GM18907 (cell line): ENCODE measurements around the gene SEMA3A.

Source experiments
- ATAC-seq: cut with Tn5 transposase; IDR thresholded peaks from one replicate; pipeline ENCODE4 v1.9.1; 2021; ENCODE audit warnings: mild to moderate bottlenecking, moderate library complexity; ENCODE audit not compliant: unreplicated experiment

Gene SEMA3A

DNA sequence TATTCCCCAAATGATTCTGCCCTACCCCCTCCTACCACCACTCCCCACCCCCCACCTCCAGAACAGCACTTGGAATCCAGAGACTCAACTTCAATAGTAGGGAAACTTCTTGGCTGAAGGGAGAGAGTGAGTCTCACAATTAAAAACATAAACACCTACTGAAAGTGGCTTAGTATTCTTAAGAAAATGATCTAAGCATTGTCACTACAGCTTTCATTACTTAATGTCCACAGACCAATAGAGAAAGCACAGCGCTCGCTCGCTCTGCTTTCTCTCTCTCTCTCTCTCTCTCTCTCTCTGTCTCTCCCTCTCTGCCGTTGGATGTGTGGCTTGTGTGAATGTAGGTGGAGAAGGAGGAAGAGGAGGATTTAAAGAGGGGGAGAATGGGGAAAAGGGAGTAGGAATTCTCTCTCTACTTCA lies 1.5 kb upstream of the SEMA3A start:
- ATAC-seq, result no peak

DNA sequence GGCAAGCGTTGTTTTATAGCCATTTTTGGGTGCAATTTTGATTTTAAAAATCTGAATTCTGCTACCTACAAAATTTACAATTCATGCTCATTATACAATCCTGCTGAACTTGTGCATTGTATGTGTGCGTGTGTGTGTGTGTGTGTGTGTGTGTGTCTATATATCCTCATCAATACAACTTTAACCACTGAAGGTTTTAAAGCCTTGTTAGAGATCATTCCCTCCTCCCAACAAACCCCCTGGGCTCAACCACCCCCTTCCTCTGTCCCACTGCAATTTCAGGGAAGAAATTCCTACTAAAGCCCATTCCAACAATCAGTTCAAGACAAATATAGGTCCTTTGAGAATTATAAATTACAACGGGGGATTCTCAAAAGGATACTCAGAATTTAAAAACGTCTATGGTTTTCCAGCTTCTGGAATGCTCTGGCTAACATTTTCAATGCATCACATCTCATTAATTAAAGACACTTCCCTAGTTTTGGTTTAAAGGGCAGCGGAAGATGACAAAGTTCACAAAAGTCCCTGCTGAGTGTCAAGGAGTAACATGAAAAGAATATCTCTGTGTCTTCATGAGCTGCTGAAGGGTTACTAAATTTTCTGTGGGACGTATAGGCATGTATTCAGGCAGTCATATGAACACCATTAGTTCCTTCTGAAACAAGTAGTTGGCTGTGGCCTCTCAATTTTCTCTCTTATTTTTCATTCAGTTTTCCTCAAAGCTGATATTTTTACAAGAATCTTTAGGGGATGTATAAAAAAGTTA lies 889 bp upstream of the SEMA3A start:
- ATAC-seq, result no peak

DNA sequence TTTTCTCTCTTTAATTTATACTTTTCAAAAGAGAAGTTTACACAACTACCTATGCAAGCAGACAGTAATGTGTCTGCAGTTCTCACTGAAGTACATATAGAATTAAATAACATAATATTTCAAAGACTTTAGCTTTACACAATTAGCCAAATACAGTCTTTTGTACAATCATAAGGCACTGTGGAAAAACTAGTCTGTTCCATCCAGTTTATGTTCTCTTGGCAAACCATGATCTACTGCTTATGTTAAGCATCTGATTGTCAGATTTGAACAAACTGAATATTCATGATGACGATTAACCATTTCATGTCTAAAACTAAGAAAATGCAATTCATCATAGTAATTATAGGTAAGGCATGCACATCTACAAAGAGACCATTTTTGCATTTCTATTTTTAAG lies 842 bp downstream of the SEMA3A start:
- no peak for ATAC-seq

DNA sequence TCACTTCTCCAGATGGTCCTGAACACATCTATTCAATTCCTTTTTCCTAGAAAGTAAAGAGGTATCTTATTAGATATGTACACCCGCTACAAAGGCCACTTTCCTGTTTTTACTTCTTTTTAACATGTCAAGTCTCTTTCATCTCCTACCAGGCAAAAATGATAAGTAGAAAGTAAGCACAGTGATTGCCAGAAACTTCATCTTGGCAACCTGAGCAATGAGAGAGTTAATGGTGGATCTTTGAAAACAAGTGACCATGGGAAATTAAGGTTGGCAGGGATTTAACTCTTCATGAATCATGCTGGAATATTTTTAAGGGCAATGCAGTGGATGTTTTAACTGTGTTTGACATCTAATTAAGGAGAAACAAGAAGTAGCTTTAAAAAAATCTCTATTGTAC lies 2.7 kb downstream of the SEMA3A start:
- ATAC-seq, result no peak

DNA sequence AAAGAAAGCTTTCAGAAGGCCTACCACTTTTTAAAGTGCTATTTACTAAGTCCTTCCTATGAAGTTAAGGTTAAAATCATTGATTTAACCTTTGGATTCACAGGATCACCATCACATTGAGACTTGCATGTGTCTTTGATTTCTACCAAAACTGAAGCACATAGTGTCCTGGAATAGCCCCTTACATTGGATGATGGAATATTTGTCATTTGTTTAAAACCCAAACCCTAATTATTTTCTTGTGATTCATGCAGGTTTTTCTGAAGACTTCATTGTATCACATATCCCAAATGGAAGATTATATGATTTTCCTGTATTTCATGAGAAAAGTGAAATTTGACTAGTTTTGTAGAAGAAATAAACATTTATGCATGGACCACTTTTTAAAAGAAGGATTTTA lies 3.3 kb downstream of the SEMA3A start:
- no peak for ATAC-seq

DNA sequence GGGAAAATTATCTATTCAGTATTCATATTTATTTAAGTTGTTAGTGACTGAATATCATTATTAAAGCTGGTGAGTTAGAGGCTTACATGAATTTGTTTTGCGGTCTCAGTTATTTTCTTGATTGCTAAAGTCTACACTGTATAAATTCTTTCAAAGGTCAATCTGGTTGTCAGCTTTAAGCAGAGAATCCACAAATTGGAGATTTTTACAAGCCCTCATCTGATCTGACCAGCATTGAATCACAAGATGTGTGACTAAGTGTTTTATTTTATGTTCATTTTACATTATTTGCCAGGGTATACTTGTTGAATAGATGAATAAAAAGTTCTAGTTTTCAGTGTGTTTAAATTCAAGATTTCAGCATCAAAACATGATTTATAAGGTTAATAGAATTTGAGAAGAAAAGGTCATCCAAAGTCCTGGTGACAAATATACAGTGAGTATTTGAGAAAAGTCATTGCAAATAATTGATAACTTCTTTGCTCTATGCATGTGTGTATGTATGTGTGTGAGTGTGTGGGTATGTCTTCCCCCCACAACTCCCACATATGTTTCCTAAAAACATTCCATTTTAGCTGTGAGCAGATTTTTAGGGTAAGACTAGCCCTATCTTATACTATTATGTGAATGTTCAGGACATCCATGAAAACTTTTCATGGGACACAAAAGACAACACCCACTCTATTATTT lies 4.4 kb downstream of the SEMA3A start:
- ATAC-seq, result no peak

DNA sequence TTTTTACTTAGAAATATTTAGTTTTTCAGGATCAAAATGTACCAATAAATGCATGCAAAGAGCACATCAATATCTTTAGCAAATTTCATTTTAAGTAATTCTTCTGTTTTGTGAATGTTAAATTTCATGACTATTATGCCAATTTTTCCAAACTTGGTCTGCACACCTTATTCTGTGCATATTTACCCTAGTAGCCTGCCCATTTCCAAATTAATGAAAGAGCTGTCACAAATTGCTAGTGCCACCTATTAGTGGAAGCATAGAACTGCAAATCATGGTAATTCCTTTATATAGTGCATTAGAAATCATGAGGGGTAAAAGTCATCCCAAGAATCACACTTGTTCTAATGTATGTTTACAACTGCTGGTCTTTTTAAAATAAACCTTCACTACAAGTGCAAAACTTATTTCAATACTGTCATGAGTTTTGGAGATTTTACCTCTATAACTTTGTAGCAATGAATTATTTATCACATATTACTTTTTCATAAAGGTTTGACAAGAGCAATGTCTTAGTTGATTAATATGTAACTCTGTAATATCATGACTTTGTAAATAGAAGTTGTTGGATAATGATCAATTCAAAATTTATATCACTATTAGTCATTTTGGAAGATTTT lies 5.7 kb downstream of the SEMA3A start:
- ATAC-seq, result no peak

DNA sequence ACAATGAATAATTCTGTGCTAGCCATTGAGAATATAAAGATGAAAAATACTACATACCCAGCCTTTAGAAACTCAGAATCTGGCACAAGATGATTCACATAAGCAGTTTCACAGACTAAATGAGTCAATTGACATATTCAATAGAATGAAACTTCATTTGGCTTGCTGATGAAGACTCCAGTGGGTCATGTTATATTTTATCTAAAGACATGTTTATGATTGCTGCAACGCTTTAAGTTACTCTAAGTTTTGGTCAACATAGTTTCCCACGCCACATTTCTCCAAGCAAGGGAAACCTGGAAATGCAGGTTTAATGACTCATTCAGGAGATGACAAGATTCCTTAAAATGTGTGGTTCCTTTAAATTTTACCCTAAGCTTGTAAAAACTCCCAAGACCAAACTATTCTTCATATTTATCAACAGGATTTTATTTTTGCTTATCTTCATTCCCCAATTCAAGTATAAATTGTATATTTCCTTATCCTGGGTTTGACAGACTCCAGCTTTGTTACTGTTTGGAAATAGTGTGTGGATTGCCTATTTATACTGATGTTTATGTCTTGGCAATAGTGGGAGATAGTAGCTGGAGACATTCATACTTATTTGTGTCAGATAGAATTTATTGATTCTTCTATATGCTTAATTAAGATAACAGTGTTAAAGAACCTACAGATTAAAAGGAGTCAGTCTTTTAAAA lies 6.6 kb downstream of the SEMA3A start:
- no peak for ATAC-seq

DNA sequence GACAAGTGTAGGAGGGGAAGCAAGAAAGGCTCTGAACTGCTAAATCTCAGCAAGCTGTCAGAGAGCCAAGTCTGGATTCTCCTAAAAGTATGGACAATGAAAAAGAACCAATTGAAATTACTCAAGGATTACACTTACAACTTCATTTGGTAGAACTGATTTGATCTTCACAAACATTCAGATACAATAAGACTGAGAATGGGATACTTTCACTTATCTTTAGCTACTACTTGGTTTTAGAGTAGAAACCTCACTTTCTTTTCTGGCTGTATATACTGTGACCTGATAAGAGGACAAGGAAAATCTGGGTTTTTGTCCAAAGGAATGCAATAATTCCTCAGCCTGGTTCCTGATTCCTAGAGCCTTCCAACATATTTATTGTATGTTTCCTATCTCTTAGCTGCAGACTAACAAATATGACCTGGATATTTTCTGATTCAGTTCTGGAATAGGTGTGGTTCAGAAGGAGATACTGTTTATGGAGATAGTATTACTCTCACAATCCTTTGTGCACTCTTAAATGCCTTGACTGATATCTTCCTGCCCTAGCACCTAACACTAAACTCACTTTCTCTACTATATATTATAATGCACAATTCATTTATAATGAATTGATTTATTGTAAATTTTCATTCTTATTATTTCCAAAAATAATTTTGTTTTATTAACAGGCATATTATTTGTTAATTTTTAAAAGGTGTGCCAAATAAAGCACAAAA lies 7.3 kb downstream of the SEMA3A start:
- ATAC-seq, result no peak

DNA sequence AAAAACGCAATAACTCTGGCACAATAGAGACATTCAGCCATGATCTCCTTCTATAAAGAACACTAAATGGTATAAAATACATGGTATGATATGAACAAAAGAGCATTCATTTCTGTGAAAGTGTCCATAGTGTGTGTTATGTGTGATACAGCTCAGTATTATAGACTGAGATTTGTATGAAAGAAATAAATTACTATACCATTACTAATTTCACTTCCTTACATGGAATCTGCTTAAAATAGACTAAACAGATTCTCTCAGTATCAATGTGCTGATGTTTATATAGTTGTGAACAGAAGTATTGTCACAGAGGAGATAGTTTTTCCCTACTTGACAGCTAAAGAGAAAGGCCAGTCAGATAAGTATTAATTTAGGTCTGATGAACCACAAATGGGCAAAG lies 10.8 kb downstream of the SEMA3A start:
- no peak for ATAC-seq

DNA sequence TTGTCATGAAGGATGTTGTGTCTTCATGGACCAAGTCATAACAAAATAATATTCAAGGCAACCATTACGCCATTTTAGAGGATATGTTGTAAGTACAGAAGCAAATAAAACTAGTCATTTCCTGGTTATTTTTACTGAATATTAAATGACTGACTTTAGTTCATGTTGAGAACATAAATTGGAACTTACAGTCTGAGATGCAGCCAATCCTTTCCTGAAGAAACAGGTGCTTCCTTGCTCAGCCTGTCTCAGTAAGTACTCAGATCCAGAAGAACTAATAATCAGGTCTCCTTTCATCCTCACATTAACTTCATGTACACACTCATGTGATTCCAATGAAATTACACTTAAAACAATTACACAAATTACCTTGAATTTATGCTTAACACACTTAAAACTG lies 12.3 kb downstream of the SEMA3A start:
- no peak for ATAC-seq

DNA sequence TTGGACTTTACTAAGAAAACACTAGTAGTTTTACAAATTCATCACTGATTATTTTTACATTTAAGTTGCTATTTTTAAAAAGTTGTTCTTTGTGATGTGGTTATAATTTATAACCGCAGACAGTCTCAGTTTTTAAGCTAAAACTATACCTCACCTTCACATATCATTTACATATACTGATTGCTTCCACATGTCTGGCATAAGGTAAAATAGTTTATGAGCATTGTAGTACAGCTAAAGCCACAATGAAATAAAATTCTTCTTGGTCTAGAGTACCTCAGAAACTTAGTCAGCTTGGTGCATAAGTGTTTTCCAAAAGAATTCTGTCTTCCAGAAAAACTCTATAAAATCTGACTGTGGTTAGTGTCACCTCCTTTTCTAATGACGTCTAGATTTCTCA lies 13.0 kb downstream of the SEMA3A start:
- ATAC-seq, result no peak

DNA sequence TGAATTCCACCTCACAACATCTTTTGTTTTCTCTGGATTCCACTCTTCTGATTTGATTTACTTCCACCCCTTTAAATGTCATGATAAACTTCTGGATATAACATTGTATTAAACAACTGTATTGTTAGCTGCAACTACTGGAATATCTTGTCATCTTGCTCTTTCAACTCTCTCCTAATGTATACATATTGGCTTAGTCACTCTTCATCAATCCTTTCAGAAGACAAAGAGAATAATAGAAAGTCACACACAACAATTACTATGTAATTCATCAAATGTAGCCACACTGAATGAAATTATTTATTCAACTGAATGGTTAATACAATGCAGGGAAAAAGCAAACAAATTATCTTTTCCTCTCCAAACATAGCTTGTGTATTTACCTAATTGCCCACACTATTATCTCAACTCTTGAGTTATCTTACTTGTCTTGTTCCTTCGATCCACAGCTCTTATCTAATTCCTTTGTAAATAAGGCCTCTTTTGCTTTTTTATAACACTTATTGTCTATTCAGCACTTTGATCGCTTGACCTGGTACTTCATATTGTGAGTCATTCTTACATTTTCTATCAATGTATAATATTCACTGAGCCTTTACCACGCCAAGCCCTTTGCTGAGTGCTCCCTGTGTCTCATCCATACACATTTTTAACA lies 16.7 kb downstream of the SEMA3A start:
- no peak for ATAC-seq

DNA sequence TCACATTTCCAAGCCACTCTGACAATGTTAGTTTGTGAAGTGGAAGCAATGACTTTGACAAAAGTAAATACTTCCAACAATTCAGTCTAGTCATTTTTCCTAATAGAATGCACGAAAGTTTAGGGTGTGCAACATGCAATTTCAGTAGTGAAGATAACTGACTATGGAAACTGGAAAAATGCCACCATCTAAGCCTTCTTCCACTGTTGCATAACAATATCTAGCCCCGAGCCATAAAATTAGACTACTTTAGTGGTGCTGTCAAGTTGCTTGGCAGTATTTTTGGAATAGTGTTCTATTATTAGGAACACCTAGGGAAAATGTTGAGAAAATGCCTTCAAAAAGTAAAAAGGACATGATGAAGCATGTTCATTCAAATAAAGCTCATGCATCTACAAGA lies 17.9 kb downstream of the SEMA3A start:
- ATAC-seq, result no peak

DNA sequence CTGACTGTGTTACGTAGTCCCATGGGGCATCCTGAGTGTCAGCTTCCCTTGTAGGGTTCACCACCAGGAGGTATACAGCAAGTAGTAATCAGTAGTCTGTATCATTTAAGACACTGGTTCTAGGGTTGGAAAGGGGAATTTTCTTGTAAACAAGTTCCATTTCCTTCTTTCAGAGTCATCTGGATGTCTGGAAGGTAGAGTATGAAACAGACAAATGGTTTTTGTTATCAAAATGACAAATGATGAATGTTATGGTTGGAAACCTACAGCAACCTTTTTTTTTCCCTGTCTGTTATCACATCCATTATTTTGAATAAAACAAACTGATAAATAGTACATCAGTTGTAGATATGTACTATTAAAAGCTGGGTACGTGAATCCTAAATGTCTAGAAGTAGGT lies 19.1 kb downstream of the SEMA3A start:
- no peak for ATAC-seq

DNA sequence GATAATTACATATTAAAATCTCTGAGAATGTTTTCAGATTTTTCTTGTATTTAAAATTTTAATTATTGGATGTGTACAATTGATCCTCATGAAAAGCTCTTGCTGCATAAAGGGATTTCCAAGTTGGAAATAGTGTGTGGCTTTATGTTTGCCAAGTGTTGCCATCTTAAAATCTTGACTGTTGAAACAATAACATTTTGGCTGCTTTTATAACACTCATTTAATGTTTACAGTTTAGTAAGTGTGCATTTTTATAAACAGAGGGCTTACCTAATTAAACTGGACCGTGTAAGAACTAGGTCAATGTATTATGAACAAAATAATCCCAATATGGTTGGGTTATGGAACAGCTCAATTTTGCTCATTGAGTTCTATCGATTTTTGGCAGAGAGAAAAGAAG lies 23.9 kb downstream of the SEMA3A start:
- ATAC-seq, result no peak

DNA sequence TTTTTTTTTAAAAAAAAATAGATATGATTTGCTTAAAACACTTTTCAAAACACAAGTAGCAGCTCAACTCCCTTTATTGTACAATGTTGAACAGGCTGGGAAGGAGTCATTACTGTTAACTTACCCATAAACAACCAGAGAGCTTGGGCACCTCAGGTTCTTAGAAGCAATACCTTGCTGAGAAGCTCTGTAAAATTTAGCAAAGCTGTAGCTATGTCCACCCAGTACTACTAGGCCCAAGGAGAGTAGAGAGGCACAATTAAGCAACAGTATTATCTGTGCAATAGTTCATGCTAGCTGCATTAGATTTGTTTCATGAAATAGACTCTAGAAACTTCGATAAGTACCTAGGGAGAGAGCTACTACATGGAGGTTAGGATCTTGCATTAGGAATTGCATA lies 32.0 kb downstream of the SEMA3A start:
- no peak for ATAC-seq

DNA sequence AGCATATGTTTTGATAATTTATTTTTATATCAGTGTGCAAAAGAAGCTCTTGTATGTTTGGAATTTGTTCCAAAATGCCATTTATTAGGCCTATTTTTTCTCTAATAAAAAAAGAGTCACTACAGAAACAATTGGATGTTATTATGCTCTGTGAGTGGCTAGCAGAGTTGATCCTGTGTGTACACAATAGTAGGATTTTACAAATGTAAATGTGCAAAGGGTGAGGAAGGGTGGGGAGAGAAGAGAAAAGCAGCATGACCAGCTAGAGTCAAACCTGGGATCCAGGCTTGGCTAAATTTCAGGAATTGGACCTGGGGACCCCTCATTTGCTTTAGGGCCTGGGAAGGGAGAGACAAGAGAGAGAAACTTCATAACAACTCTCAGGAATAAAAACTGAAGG lies 32.5 kb downstream of the SEMA3A start:
- ATAC-seq, result no peak

DNA sequence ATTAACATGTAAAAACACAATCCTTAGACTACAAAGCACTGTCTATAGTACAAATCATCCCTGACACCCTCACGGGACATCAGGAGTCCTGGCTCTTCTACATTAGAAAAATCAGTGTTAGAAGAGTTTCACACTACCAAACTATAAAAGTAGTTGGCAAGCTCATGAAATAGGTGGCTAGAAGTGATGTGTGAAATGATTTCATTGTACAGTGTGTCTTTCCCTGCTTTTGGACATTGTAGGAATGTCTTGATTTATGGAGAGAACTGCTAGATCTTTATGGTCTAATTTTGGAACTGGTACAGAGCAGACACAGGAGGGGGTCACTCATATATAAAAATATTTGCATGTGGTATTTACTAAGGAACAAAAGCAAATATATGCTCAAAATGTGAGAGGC lies 33.2 kb downstream of the SEMA3A start:
- no peak for ATAC-seq

DNA sequence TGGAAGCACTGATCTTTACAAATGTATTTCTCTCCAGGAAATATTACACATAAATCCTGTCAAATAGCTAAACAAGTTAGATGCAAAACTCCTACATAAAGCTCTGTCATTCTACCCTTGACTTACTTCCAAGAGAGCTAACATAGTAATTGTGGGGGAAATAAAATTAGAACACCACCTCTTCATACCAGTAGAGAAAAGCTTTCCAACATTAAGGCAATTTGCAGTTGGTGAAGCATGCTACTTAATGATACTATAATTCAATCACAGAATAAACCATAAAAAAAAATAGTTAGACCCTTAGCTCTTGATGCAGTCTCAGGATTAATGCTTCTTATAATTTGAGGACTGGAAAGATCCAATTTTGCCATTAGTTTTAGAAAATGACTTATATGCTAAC lies 35.2 kb downstream of the SEMA3A start:
- ATAC-seq, result no peak

DNA sequence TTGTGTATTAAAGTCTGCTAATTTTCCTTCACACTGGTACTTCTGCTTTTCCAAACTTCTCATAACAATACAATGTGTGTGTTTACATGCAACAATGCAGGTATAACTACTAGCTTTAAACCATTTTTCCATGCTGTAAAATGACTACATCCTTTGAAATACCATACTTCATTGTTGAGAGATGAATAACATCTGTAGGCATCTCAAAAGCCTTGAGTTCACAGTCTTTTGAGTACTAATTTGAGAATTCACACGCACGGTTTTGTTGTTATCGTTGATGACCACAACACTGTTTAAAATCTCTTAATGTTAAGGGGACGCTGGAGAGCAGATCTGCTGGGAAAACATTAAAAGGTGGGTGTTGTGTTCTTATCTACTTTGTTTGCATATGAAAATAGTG lies 37.4 kb downstream of the SEMA3A start:
- no peak for ATAC-seq
